HepG2 (cell line): Measurements from ENCODE around the gene HBA2. TPM values are rescaled to one million over a fixed set of nuclear protein-coding genes. Genes with fewer than 3 reads are reported as not detected.

ENCODE experiments used
- ATAC-seq: fragments of 200-7000 bp; cut with Tn5 transposase; 3 replicates; pipeline ENCODE4 v1.9.1; 2020; ENCODE audit warnings: mild to moderate bottlenecking, moderate library complexity
- BruUV-seq: library from RNA; stranded (reverse); fragments of 400-500 nt; replicated peaks from 2 replicates; lab custom pipeline; 2021; lab: Mats Ljungman, UMichigan
- CTCF ChIA-PET: fragments of 300-600 bp; formaldehyde crosslinking; extraction: SDS; loops from one replicate; lab custom pipeline; 2021; ENCODE audit warnings: low total read pairs, inconsistent platforms, low intra/inter-chr PET ratio; lab: Yijun Ruan, JAX
- POLR2A ChIA-PET: fragments of 350-600 bp; sonication (Branson Sonifier 250); formaldehyde crosslinking; loops from one replicate; lab custom pipeline; 2020; ENCODE audit warnings: antibody characterized with exemption, inconsistent platforms; lab: Yijun Ruan, JAX
- DNase-seq: peaks from one replicate; pipeline ENCODE4 v3.0.0-alpha.2; 2015; ENCODE audit warnings: low spot score
- FAIRE-seq: peaks from 3 replicates; lab custom pipeline; 2011; peaks lifted over from hg19 to GRCh38; lab: Jason Lieb, UNC
- H2AFZ ChIP-seq: one replicate; pipeline ENCODE4 v1.6.1; 2011; ENCODE audit warnings: low read length, inconsistent platforms
- H3K27ac ChIP-seq: fragments of 300-600 bp; 3 replicates; pipeline ENCODE4 v1.8.0; 2011; ENCODE audit warnings: mixed run types, mild to moderate bottlenecking, mixed read lengths, low read length, inconsistent platforms; ENCODE audit not compliant: insufficient read depth; ENCODE audit errors: extremely low read length
- H3K27me3 ChIP-seq, 2 experiments: fragments of 200-600 bp in 1 of 2; 2 replicates in 1 of 2; 3 replicates in 1 of 2; pipeline versions ENCODE4 v1.6.0 to v1.8.0; 2011; ENCODE audit warnings: low read length in 2 of 2, mild to moderate bottlenecking in 2 of 2, moderate library complexity in 2 of 2, inconsistent platforms in 1 of 2; ENCODE audit not compliant: insufficient read depth in 2 of 2, control insufficient read depth in 1 of 2
- H3K36me3 ChIP-seq, 2 experiments: fragments of 200-600 bp in 1 of 2; replicated peaks in 1 of 2; 2 replicates in 1 of 2; 3 replicates in 1 of 2; pipeline versions ENCODE4 v1.5.1 to v1.8.0; 2011; ENCODE audit warnings: low read length in 2 of 2, inconsistent platforms in 1 of 2; ENCODE audit not compliant: insufficient read depth in 2 of 2, control insufficient read depth in 1 of 2
- H3K4me1 ChIP-seq: 2 replicates; pipeline ENCODE4 v1.5.1; 2012; ENCODE audit warnings: low read length, inconsistent platforms; ENCODE audit not compliant: insufficient read depth
- H3K4me2 ChIP-seq: 2 replicates; pipeline ENCODE4 v1.6.0; 2011; ENCODE audit warnings: low read depth, low read length, inconsistent platforms
- H3K4me3 ChIP-seq, 3 experiments: fragments of 200-600 bp in 1 of 3; sonication (generic), shearing (Covaris generic) in 1 of 3; replicated peaks in 1 of 3; 2 replicates each; pipeline ENCODE4 v1.5.1; 2011 to 2016; ENCODE audit warnings: low read length in 3 of 3, inconsistent platforms in 2 of 3, low read depth in 2 of 3, mild to moderate bottlenecking in 2 of 3, control low read depth in 1 of 3, mixed read lengths in 1 of 3; ENCODE audit not compliant: insufficient read depth in 1 of 3
- H3K79me2 ChIP-seq: one replicate; pipeline ENCODE4 v1.6.1; 2011; ENCODE audit warnings: low read length, inconsistent platforms; ENCODE audit not compliant: insufficient read depth
- H3K9ac ChIP-seq: 2 replicates; pipeline ENCODE4 v1.6.0; 2011; ENCODE audit warnings: mild to moderate bottlenecking, low read depth, low read length, inconsistent platforms; ENCODE audit not compliant: insufficient read depth
- H3K9me3 ChIP-seq: 2 replicates; pipeline ENCODE4 v1.5.1; 2012; ENCODE audit warnings: mild to moderate bottlenecking, low read length
- H4K20me1 ChIP-seq: 2 replicates; pipeline ENCODE4 v1.6.0; 2011; ENCODE audit warnings: inconsistent platforms, mild to moderate bottlenecking, low read length, moderate library complexity; ENCODE audit not compliant: insufficient read depth
- AGO2 ChIP-seq: fragments of 200-400 bp; formaldehyde crosslinking; optimal IDR thresholded peaks from 2 replicates; pipeline ENCODE3; 2017; ENCODE audit warnings: mild to moderate bottlenecking, low read depth, low read length, moderate library complexity
- ATM ChIP-seq: fragments of 450-650 bp; IDR thresholded peaks from 2 replicates; pipeline ENCODE4 v1.7.1; 2017; ENCODE audit warnings: mild to moderate bottlenecking, borderline replicate concordance
- BRF2 ChIP-seq: sonication (generic); formaldehyde crosslinking; IDR thresholded peaks from 2 replicates; pipeline ENCODE4 v1.8.1; 2022; ENCODE audit warnings: mild to moderate bottlenecking, missing genetic modification reagents
- UBTF ChIP-seq: sonication (generic); formaldehyde crosslinking; IDR thresholded peaks from 2 replicates; pipeline ENCODE4 v1.4.0; 2020; ENCODE audit warnings: mild to moderate bottlenecking, missing genetic modification reagents
- ZBTB46 ChIP-seq: sonication (generic); formaldehyde crosslinking; IDR thresholded peaks from 2 replicates; pipeline ENCODE4 v1.4.0; 2020; ENCODE audit warnings: mild to moderate bottlenecking, missing genetic modification reagents, borderline replicate concordance
- ZNF17 ChIP-seq: sonication (generic); formaldehyde crosslinking; IDR thresholded peaks from 2 replicates; pipeline ENCODE4 v1.5.0; 2020; ENCODE audit warnings: mild to moderate bottlenecking, missing genetic modification reagents
- ZNF691 ChIP-seq: sonication (generic); formaldehyde crosslinking; IDR thresholded peaks from 2 replicates; pipeline ENCODE4 v1.4.0; 2020; ENCODE audit warnings: missing genetic modification reagents, low read depth, mild to moderate bottlenecking, borderline replicate concordance
- WGBS: methylation state at CpG from one replicate; pipeline ENCODE4 v1.1.6; 2017; ENCODE audit warnings: low lambda C conversion rate; 5-methylcytosine and 5-hydroxymethylcytosine counted together
- in situ Hi-C: cut with HindIII; loops from 2 replicates; pipeline ENCODE4 v1.10.0; 2017; ENCODE audit warnings: low pct_unique_long_range_greater_than_20kb; ENCODE audit not compliant: extremely low pct_ligation_motif_present
- intact Hi-C: fragments of 100-400 bp; cut with micrococcal nuclease; formaldehyde crosslinking; loops from one replicate; pipeline ENCODE4 v1.10.0; 2022; ENCODE audit not compliant: unreplicated experiment
- polyA plus RNA-seq, 8 experiments: library from polyadenylated mRNA; depleted of rRNA in 3 of 8; stranded (reverse) in 7 of 8; unstranded in 1 of 8; fragments of >200 nt; fragmentation: Illumina TruSeq in 4 of 8; extraction: Trizol in 4 of 8; gene quantifications; 2 replicates each; pipeline versions ENCODE4 v1.2.1 to v1.2.3, GENCODE V29; 2011 to 2016; ENCODE audit warnings: low read depth in 4 of 8, missing spikeins in 1 of 8, mixed read lengths in 1 of 8; ENCODE audit not compliant: insufficient read depth in 1 of 8
- total RNA-seq, 5 experiments: library from RNA; depleted of rRNA; stranded (reverse); fragments of >200 nt; fragmentation: Illumina TruSeq; extraction: Trizol; gene quantifications; 2 replicates each; pipeline ENCODE4 v1.2.3, GENCODE V29; 2016; ENCODE audit warnings: low read depth in 1 of 5

The HBA2 gene
- total and polyA plus RNA-seq, 2 of the 13 experiments (the other 11 are each of a cell fraction or from before 2014, with no cell fraction given), result not detected

- Histone ChIP-seq H3K79me2 (no peaks in the 10 kb centered on the region), H3K36me3 (peaks cover 33 to 58% of the 10 kb centered on the region in 2 experiments), H3K4me3 (no peak overlapping the region), H2AFZ (no peak overlapping the region), H3K9me3 (no peaks in the 10 kb centered on the region), H3K27ac (no peak overlapping the region), H4K20me1 (0 out of 2 replicates have a peak, but pooled peaks cover 4% of the 10 kb centered on the region), H3K9ac (no peak overlapping the region), H3K27me3 (no peaks in the 10 kb centered on the region), H3K4me2 (no peak overlapping the region), H3K4me1 (no peaks in the 10 kb centered on the region)
- FAIRE-seq (no peak), ATAC-seq (no peak), DNase-seq (no peak)
- in situ Hi-C loops (no loop called here), intact Hi-C loops (no loop called here)
- peak; percentile 82 for TF ChIP-seq AGO2
- no peak for TF ChIP-seq ATM
- CTCF ChIA-PET, result no interaction called here
- 98% methylated on average over 29 of the region's 34 CpGs for WGBS
- no TSS peak for BruUV-seq
- POLR2A ChIA-PET, result no interaction called here
These were observed 17.0 kb downstream of the HBA2 start for GRCh38 chr16:189604-190186.

GRCh38 chr16:191831-192230 is 19.2 kb downstream of the HBA2 start:
- in situ Hi-C loops, result no loop called here
- WGBS, result 94% methylated on average over 4 of the region's 4 CpGs
- FAIRE-seq (no peak), ATAC-seq (no peak), DNase-seq (no peak)
- Histone ChIP-seq H2AFZ (no peak overlapping the region), H3K4me3 (no peak overlapping the region), H3K27ac (no peak overlapping the region), H3K4me2 (no peak overlapping the region), H3K79me2 (no peaks in the 10 kb centered on the region), H4K20me1 (0 out of 2 replicates have a peak, but pooled peaks cover 4% of the 10 kb centered on the region), H3K4me1 (no peaks in the 10 kb centered on the region), H3K36me3 (peaks cover 44 to 79% of the 10 kb centered on the region in 2 experiments), H3K27me3 (no peaks in the 10 kb centered on the region), H3K9ac (no peak overlapping the region), H3K9me3 (no peaks in the 10 kb centered on the region)
- CTCF ChIA-PET, result no interaction called here
- intact Hi-C loops, result no loop called here
- POLR2A ChIA-PET, result no interaction called here
- no TSS peak for BruUV-seq
- no peak for TF ChIP-seq BRF2 (CRISPR knock-in tag)
- TF ChIP-seq ZBTB46 (CRISPR knock-in tag), result no peak
- TF ChIP-seq ZNF691 (CRISPR knock-in tag), result no peak
- no peak for TF ChIP-seq UBTF (CRISPR knock-in tag)
- TF ChIP-seq ZNF17 (CRISPR knock-in tag), result no peak
